K562 (cell line): Measurements from ENCODE around the gene PIK3R1. TPM values are rescaled to one million over a fixed set of nuclear protein-coding genes. Genes with fewer than 3 reads are reported as not detected.

Experiments
- CCNT2 ChIP-seq: IDR thresholded peaks from 2 replicates; pipeline ENCODE4 v1.6.1; 2011; ENCODE audit warnings: borderline replicate concordance, low read depth, mild to moderate bottlenecking, moderate library complexity, mixed read lengths, low read length; ENCODE audit not compliant: insufficient read length; ENCODE audit errors: extremely low read depth
- HDAC1 ChIP-seq, 2 experiments: fragments of 450-650 bp; IDR thresholded peaks; 2 replicates each; pipeline ENCODE4 v1.6.1; 2016 to 2017; ENCODE audit warnings: inconsistent platforms in 1 of 2, mild to moderate bottlenecking in 1 of 2, moderate library complexity in 1 of 2
- JUND ChIP-seq, 2 experiments: IDR thresholded peaks; 2 replicates in 1 of 2; 3 replicates in 1 of 2; pipeline ENCODE4 v1.6.1; 2011; ENCODE audit warnings: borderline replicate concordance in 2 of 2, low read depth in 2 of 2, low read length in 2 of 2, improper control_type of control experiment in 1 of 2, missing biosample characterization in 1 of 2, missing genetic modification characterization in 1 of 2, missing genetic modification reagents in 1 of 2
- MAFG ChIP-seq: fragments of 450-650 bp; conservative IDR thresholded peaks from 2 replicates; pipeline ENCODE4 v1.6.1; 2016; ENCODE audit warnings: missing genetic modification characterization, missing compliant biosample characterization
- MBD1 ChIP-seq: fragments of 250-450 bp; sonication (Bioruptor Pico); IDR thresholded peaks from 2 replicates; pipeline ENCODE4 v1.8.0; 2022; ENCODE audit warnings: inconsistent platforms
- SNIP1 ChIP-seq: fragments of 450-650 bp; IDR thresholded peaks from 2 replicates; pipeline ENCODE4 v1.7.1; 2017; ENCODE audit warnings: low read depth, mild to moderate bottlenecking
- TRIM28 ChIP-seq: fragments of 450-650 bp; IDR thresholded peaks from 2 replicates; pipeline ENCODE4 v1.6.1; 2017
- USF1 ChIP-seq: sonication (generic); formaldehyde crosslinking; IDR thresholded peaks from 2 replicates; pipeline ENCODE4 v1.9.0; 2022; ENCODE audit warnings: mild to moderate bottlenecking, missing genetic modification reagents
- VEZF1 ChIP-seq: fragments of 200-800 bp; sonication (Bioruptor generic); IDR thresholded peaks from 2 replicates; pipeline ENCODE4 v1.6.1; 2017; ENCODE audit warnings: missing genetic modification characterization, missing compliant biosample characterization
- ZBTB2 ChIP-seq: fragments of 450-650 bp; IDR thresholded peaks from 2 replicates; pipeline ENCODE4 v1.6.1; 2016; ENCODE audit warnings: antibody characterized with exemption
- ZNF197 ChIP-seq: fragments of 200-800 bp; sonication (Bioruptor generic); IDR thresholded peaks from 2 replicates; pipeline ENCODE4 v1.6.1; 2016; ENCODE audit warnings: low read depth, missing genetic modification characterization, missing compliant biosample characterization
- polyA plus RNA-seq, 8 experiments: library from polyadenylated mRNA; depleted of rRNA in 4 of 8; stranded (reverse) in 5 of 8; unstranded in 3 of 8; fragments of >200 nt; fragmentation: Nextera tagmentation in 2 of 8; fragmentation: Illumina TruSeq in 1 of 8; extraction: Ambion mirVana in 2 of 8; extraction: Trizol in 1 of 8; gene quantifications; 2 replicates each; pipeline versions ENCODE4 v1.2.1 to v1.2.3, GENCODE V29; 2011 to 2014; ENCODE audit warnings: inconsistent platforms in 1 of 8, missing spikeins in 1 of 8
- total RNA-seq, 7 experiments: library from RNA; depleted of rRNA in 6 of 7; stranded (reverse); fragments of >200 nt in 6 of 7; fragmentation: Illumina TruSeq in 2 of 7; extraction: Trizol in 2 of 7; gene quantifications; 2 replicates each; pipeline versions ENCODE4 v1.2.1 to v1.2.3, GENCODE V29; 2011 to 2021; ENCODE audit warnings: low replicate concordance in 1 of 7

Gene PIK3R1
- total and polyA plus RNA-seq, 9 of the 15 experiments (the other 6 are each of a cell fraction or from before 2014, with no cell fraction given): 1.1 to 9.7 (median 4.8) TPM

- TF ChIP-seq VEZF1 (CRISPR knock-in tag) (no peak), SNIP1 (no peak), JUND (IDR thresholded peaks at IDR 0.05; ENCODE audit: borderline replicate concordance, low read depth, low read length) (peak; percentile 87), JUND (tag; IDR thresholded peaks at IDR 0.05; ENCODE audit: borderline replicate concordance, low read depth, low read length) (peak; percentile 86; the same call in 2 of the 3 replicates), CCNT2 (no peak), HDAC1 (IDR thresholded peaks at IDR 0.05) (peak in 1 of 2 experiments; percentile 63; a peak in 2 of 4 replicates), MAFG (tag) (peak; percentile 99), MBD1 (CRISPR knock-in tag) (no peak), ZNF197 (CRISPR knock-in tag) (no peak), ZBTB2 (0 out of 2 replicates have a peak, but pooled peaks have one; percentile 45), USF1 (no peak), TRIM28 (no peak)
These were observed 129.0 kb downstream of the PIK3R1 start (continued) for GRCh38 chr5:68344447-68345111.
